GM12878 (cell line): ENCODE data around the gene NUP93. TPM values are rescaled to one million over a fixed set of nuclear protein-coding genes. Genes with fewer than 3 reads are reported as not detected.

Source experiments
- ATAC-seq: fragments of 200-7000 bp; cut with Tn5 transposase; 3 replicates; pipeline ENCODE4 v1.9.1; 2020; ENCODE audit warnings: mild to moderate bottlenecking, moderate library complexity
- BruUV-seq: library from RNA; stranded (reverse); fragments of 400-500 nt; replicated peaks from 2 replicates; lab custom pipeline; 2021; lab: Mats Ljungman, UMichigan
- CTCF ChIA-PET: fragments of 300-600 bp; sonication (Branson Sonifier 250); formaldehyde crosslinking; extraction: SDS; loops from one replicate; lab custom pipeline; 2021; ENCODE audit warnings: inconsistent platforms; lab: Yijun Ruan, JAX
- POLR2A ChIA-PET: fragments of 350-600 bp; formaldehyde crosslinking; extraction: SDS; loops from one replicate; lab custom pipeline; 2021; ENCODE audit warnings: inconsistent platforms; lab: Charles Lee
- RAD21 ChIA-PET: fragments of 300-600 bp; sonication (Branson Sonifier 250); formaldehyde crosslinking; loops from one replicate; lab custom pipeline; 2023; ENCODE audit warnings: antibody characterized with exemption; ENCODE audit not compliant: unreplicated experiment; lab: Charles Lee
- SMC1A ChIA-PET: fragments of 300-600 bp; sonication (Branson Sonifier 250); formaldehyde crosslinking; loops from one replicate; lab custom pipeline; 2023; ENCODE audit not compliant: unreplicated experiment, uncharacterized antibody; lab: Charles Lee
- DNase-seq: peaks from one replicate; pipeline ENCODE4 v3.0.0-alpha.2; 2011; ENCODE audit warnings: low read depth, low spot score
- FAIRE-seq: peaks from 3 replicates; lab custom pipeline; 2011; peaks lifted over from hg19 to GRCh38; lab: Jason Lieb, UNC
- H2AFZ ChIP-seq: 2 replicates; pipeline ENCODE4 v1.6.0; 2011; ENCODE audit warnings: low read depth, low read length, control low read depth; ENCODE audit not compliant: control insufficient read depth
- H3K27ac ChIP-seq: 2 replicates; pipeline ENCODE4 v1.5.1; 2011; ENCODE audit warnings: control low read depth; ENCODE audit not compliant: control insufficient read depth, insufficient read depth
- H3K27me3 ChIP-seq, 2 experiments: replicated peaks in 1 of 2; 2 replicates each; pipeline versions ENCODE4 v1.6.0 to v1.6.1; 2011; ENCODE audit warnings: low read length in 1 of 2; ENCODE audit not compliant: control insufficient read depth in 2 of 2, insufficient read depth in 2 of 2
- H3K36me3 ChIP-seq, 2 experiments: 2 replicates each; pipeline ENCODE4 v1.5.1; 2011; ENCODE audit warnings: low read length in 1 of 2; ENCODE audit not compliant: control insufficient read depth in 2 of 2, insufficient read depth in 2 of 2
- H3K4me1 ChIP-seq: 2 replicates; pipeline ENCODE4 v1.6.1; 2011; ENCODE audit warnings: mild to moderate bottlenecking, low read length, moderate library complexity, mixed read lengths; ENCODE audit not compliant: control insufficient read depth, insufficient read depth
- H3K4me2 ChIP-seq: 2 replicates; pipeline ENCODE4 v1.6.0; 2011; ENCODE audit warnings: control low read depth; ENCODE audit not compliant: control insufficient read depth, insufficient read depth
- H3K4me3 ChIP-seq: fragments of 200-600 bp; sonication (generic); 2 replicates; pipeline ENCODE4 v1.5.1; 2016
- H3K79me2 ChIP-seq: 2 replicates; pipeline ENCODE4 v1.6.0; 2011; ENCODE audit warnings: low read length; ENCODE audit not compliant: control insufficient read depth, insufficient read depth
- H3K9ac ChIP-seq: 2 replicates; pipeline ENCODE4 v1.8.0; 2011; ENCODE audit warnings: low read length, control low read depth, mixed read lengths; ENCODE audit not compliant: control insufficient read depth, insufficient read depth
- H3K9me3 ChIP-seq: replicated peaks from 3 replicates; pipeline ENCODE4 v1.5.1; 2011; ENCODE audit warnings: mild to moderate bottlenecking, low read length; ENCODE audit not compliant: control insufficient read depth, insufficient read depth
- H4K20me1 ChIP-seq: 2 replicates; pipeline ENCODE4 v1.6.0; 2011; ENCODE audit not compliant: control insufficient read depth, insufficient read depth
- BHLHE40 ChIP-seq, 2 experiments: fragments of 450-650 bp in 1 of 2; IDR thresholded peaks; 2 replicates each; pipeline ENCODE4 v1.6.1; 2011 to 2017; ENCODE audit warnings: low read depth in 2 of 2, borderline replicate concordance in 1 of 2, improper control_type of control experiment in 1 of 2, low read length in 1 of 2, mild to moderate bottlenecking in 1 of 2
- FOS ChIP-seq: IDR thresholded peaks from 3 replicates; pipeline ENCODE4 v1.6.1; 2011; ENCODE audit warnings: borderline replicate concordance; ENCODE audit not compliant: insufficient read length; ENCODE audit errors: extremely low read depth
- MXI1 ChIP-seq: fragments of 150-350 bp; IDR thresholded peaks from 2 replicates; pipeline ENCODE4 v1.6.1; 2011; ENCODE audit warnings: low read depth, mild to moderate bottlenecking, inconsistent platforms, low read length, improper control_type of control experiment
- NBN ChIP-seq: fragments of 450-650 bp; IDR thresholded peaks from 2 replicates; pipeline ENCODE4 v1.6.1; 2016
- POU2F2 ChIP-seq: IDR thresholded peaks from 3 replicates; pipeline ENCODE4 v1.6.1; 2011; ENCODE audit warnings: low read depth, mild to moderate bottlenecking, low read length, borderline replicate concordance
- RAD21 ChIP-seq: IDR thresholded peaks from 2 replicates; pipeline ENCODE4 v1.6.1; 2011; ENCODE audit warnings: mild to moderate bottlenecking, low read depth, low read length, moderate library complexity; ENCODE audit not compliant: insufficient read depth
- TAF1 ChIP-seq: IDR thresholded peaks from 2 replicates; pipeline ENCODE4 v1.6.1; 2011; ENCODE audit warnings: mild to moderate bottlenecking, low read depth, low read length, borderline replicate concordance
- TBL1XR1 ChIP-seq: IDR thresholded peaks from 2 replicates; pipeline ENCODE4 v1.6.1; 2012; ENCODE audit warnings: low read depth, low read length, improper control_type of control experiment
- YBX1 ChIP-seq: fragments of 450-650 bp; IDR thresholded peaks from 2 replicates; pipeline ENCODE4 v1.6.1; 2016; ENCODE audit warnings: antibody characterized with exemption
- ZBTB11 ChIP-seq: fragments of 450-650 bp; formaldehyde crosslinking; IDR thresholded peaks from 2 replicates; pipeline ENCODE4 v1.5.0; 2022; ENCODE audit warnings: mild to moderate bottlenecking, missing genetic modification characterization
- WGBS: methylation state at CpG from one replicate; pipeline ENCODE4 v1.1.6; 2016; ENCODE audit warnings: low lambda C conversion rate; ENCODE audit not compliant: insufficient replicate concordance, insufficient coverage; ENCODE audit errors: missing lambda C conversion rate; 5-methylcytosine and 5-hydroxymethylcytosine counted together
- in situ Hi-C: fragments of 300-500 bp; cut with MboI; formaldehyde crosslinking; loops from 9 replicates; pipeline ENCODE4 v1.14.3; 2018; ENCODE audit warnings: mixed read lengths
- intact Hi-C: fragments of 100-400 bp; cut with micrococcal nuclease; formaldehyde crosslinking; loops from one replicate; pipeline ENCODE4 v1.14.2; 2022; ENCODE audit not compliant: unreplicated experiment
- polyA plus RNA-seq, 11 experiments: library from polyadenylated mRNA; depleted of rRNA in 4 of 11; unstranded in 6 of 11; stranded (reverse) in 5 of 11; fragments of >200 nt; fragmentation: Nextera tagmentation in 4 of 11; fragmentation: Illumina TruSeq in 1 of 11; extraction: Ambion mirVana in 4 of 11; extraction: Trizol in 1 of 11; gene quantifications; 1 replicate in 1 of 11; 2 replicates in 10 of 11; pipeline versions ENCODE4 v1.2.1 to v1.2.3, GENCODE V29; 2011 to 2016; ENCODE audit warnings: inconsistent platforms in 2 of 11, missing spikeins in 2 of 11, low read depth in 1 of 11
- total RNA-seq, 4 experiments: library from RNA; depleted of rRNA in 3 of 4; stranded (reverse); fragments of >200 nt in 3 of 4; fragmentation: Illumina TruSeq in 1 of 4; extraction: Trizol in 1 of 4; gene quantifications; 2 replicates each; pipeline versions ENCODE4 v1.2.1 to v1.2.3, GENCODE V29; 2013 to 2021
- TF ChIP-seq, protein P1 (sequence below): fragments of 150-350 bp; IDR thresholded peaks from 2 replicates; pipeline ENCODE4 v1.6.1; 2014; ENCODE audit warnings: mild to moderate bottlenecking, low read depth, low read length

NUP93 gene
- total and polyA plus RNA-seq, 10 of the 15 experiments (the other 5 are each of a cell fraction or from before 2014, with no cell fraction given), result 82.2 to 175 (median 101) TPM

GRCh38 chr16:56695246-56695645 lies 34.7 kb upstream of the NUP93 start:
- ChIA-PET POLR2A (no interaction called here), CTCF (interaction anchor here (1.4 kb wide), 2 partner anchors 95 to 118 kb away, joined by 4 to 6 read pairs; no protein-coding TSS in a partner anchor), SMC1A (no interaction called here), RAD21 (no interaction called here)
- Histone ChIP-seq H3K27ac (no peak overlapping the region), H2AFZ (no peak overlapping the region), H3K4me3 (no peak overlapping the region), H3K9me3 (no peaks in the 10 kb centered on the region; the same call in 2 of the 3 replicates), H3K79me2 (no peaks in the 10 kb centered on the region), H4K20me1 (no peaks in the 10 kb centered on the region), H3K4me2 (no peak overlapping the region), H3K9ac (no peak overlapping the region), H3K4me1 (no peaks in the 10 kb centered on the region), H3K36me3 (no peaks in the 10 kb centered on the region), H3K27me3 (no peaks in the 10 kb centered on the region; a peak in 1 of 4 replicates)
- 0% methylated on average over 1 of the region's 1 CpG for WGBS
- no peak for ATAC-seq
- in situ Hi-C loops (loop anchor here (25.0 kb wide), 1 partner anchor 758 kb away; no protein-coding TSS in a partner anchor), intact Hi-C loops (no loop called here)
- TF ChIP-seq NBN, result no peak
- no peak for TF ChIP-seq TAF1
- no peak for TF ChIP-seq TBL1XR1
- no peak for TF ChIP-seq POU2F2
- no peak for TF ChIP-seq MXI1
- DNase-seq, result no peak
- no TSS peak for BruUV-seq
- FAIRE-seq, result no peak

GRCh38 chr16:56697456-56698155 lies 32.3 kb upstream of the NUP93 start:
- no peak overlapping the region for H3K9ac ChIP-seq
- ChIA-PET SMC1A (interaction anchor here (0.5 to 1.7 kb wide), 4 partner anchors 21 to 562 kb away, joined by 3 read pairs; no protein-coding TSS in a partner anchor), CTCF (interaction anchor here (1.1 to 1.3 kb wide), 2 partner anchors 21 to 121 kb away, joined by 3 to 5 read pairs; no protein-coding TSS in a partner anchor), POLR2A (interaction anchor here (0.5 kb wide), 1 partner anchor 24 kb away, joined by 3 read pairs; no protein-coding TSS in a partner anchor), RAD21 (no interaction called here)
- H3K4me1 ChIP-seq, result no peaks in the 10 kb centered on the region; the same call in 1 of the 2 replicates
- DNase-seq (no peak), ATAC-seq (no peak), FAIRE-seq (no peak)
- no peaks in the 10 kb centered on the region; a peak in 1 of 4 replicates for H3K27me3 ChIP-seq
- intact Hi-C loops (no loop called here), in situ Hi-C loops (loop anchor here (25.0 kb wide), 1 partner anchor 760 kb away; no protein-coding TSS in a partner anchor)
- H3K79me2 ChIP-seq, result no peaks in the 10 kb centered on the region
- no peaks in the 10 kb centered on the region for H3K36me3 ChIP-seq
- no peaks in the 10 kb centered on the region for H4K20me1 ChIP-seq
- no peak overlapping the region for H3K27ac ChIP-seq
- no peak overlapping the region for H3K4me3 ChIP-seq
- no peak overlapping the region for H3K4me2 ChIP-seq
- 29% methylated on average over 5 of the region's 5 CpGs for WGBS
- no TSS peak for BruUV-seq
- no peak overlapping the region for H2AFZ ChIP-seq
- no peaks in the 10 kb centered on the region; the same call in 2 of the 3 replicates for H3K9me3 ChIP-seq
- TF ChIP-seq, protein P1, sequence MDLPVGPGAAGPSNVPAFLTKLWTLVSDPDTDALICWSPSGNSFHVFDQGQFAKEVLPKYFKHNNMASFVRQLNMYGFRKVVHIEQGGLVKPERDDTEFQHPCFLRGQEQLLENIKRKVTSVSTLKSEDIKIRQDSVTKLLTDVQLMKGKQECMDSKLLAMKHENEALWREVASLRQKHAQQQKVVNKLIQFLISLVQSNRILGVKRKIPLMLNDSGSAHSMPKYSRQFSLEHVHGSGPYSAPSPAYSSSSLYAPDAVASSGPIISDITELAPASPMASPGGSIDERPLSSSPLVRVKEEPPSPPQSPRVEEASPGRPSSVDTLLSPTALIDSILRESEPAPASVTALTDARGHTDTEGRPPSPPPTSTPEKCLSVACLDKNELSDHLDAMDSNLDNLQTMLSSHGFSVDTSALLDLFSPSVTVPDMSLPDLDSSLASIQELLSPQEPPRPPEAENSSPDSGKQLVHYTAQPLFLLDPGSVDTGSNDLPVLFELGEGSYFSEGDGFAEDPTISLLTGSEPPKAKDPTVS, result no peak
- no peak for TF ChIP-seq FOS
- no peak for TF ChIP-seq YBX1
- TF ChIP-seq BHLHE40 (IDR thresholded peaks at IDR 0.05; ENCODE audit: borderline replicate concordance in 1 of 2, low read depth in 2 of 2, low read length in 1 of 2), result no peak
- TF ChIP-seq ZBTB11 (CRISPR knock-in tag), result no peak
- no peak for TF ChIP-seq RAD21
